D721Med (cell line): Measurements from ENCODE around the gene RIN1.

Experiments
- DNase-seq: peaks from one replicate; pipeline ENCODE4 v3.0.0; 2011; ENCODE audit warnings: low spot score; ENCODE audit not compliant: insufficient read length
- FAIRE-seq: peaks from 2 replicates; lab custom pipeline; 2011; peaks lifted over from hg19 to GRCh38; lab: Jason Lieb, UNC
- TF ChIP-seq, protein P1 (sequence below): IDR thresholded peaks from 2 replicates; pipeline ENCODE4 v1.5.1; 2012; ENCODE audit warnings: mild to moderate bottlenecking, control low read depth; ENCODE audit not compliant: insufficient read depth; ENCODE audit errors: missing control alignments

RIN1 gene

GRCh38 chr11:66293352-66293751 is 42.9 kb downstream of the RIN1 start:
- TF ChIP-seq, protein P1, sequence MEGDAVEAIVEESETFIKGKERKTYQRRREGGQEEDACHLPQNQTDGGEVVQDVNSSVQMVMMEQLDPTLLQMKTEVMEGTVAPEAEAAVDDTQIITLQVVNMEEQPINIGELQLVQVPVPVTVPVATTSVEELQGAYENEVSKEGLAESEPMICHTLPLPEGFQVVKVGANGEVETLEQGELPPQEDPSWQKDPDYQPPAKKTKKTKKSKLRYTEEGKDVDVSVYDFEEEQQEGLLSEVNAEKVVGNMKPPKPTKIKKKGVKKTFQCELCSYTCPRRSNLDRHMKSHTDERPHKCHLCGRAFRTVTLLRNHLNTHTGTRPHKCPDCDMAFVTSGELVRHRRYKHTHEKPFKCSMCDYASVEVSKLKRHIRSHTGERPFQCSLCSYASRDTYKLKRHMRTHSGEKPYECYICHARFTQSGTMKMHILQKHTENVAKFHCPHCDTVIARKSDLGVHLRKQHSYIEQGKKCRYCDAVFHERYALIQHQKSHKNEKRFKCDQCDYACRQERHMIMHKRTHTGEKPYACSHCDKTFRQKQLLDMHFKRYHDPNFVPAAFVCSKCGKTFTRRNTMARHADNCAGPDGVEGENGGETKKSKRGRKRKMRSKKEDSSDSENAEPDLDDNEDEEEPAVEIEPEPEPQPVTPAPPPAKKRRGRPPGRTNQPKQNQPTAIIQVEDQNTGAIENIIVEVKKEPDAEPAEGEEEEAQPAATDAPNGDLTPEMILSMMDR = no peak
- DNase-seq (no peak), FAIRE-seq (no peak)

DNA sequence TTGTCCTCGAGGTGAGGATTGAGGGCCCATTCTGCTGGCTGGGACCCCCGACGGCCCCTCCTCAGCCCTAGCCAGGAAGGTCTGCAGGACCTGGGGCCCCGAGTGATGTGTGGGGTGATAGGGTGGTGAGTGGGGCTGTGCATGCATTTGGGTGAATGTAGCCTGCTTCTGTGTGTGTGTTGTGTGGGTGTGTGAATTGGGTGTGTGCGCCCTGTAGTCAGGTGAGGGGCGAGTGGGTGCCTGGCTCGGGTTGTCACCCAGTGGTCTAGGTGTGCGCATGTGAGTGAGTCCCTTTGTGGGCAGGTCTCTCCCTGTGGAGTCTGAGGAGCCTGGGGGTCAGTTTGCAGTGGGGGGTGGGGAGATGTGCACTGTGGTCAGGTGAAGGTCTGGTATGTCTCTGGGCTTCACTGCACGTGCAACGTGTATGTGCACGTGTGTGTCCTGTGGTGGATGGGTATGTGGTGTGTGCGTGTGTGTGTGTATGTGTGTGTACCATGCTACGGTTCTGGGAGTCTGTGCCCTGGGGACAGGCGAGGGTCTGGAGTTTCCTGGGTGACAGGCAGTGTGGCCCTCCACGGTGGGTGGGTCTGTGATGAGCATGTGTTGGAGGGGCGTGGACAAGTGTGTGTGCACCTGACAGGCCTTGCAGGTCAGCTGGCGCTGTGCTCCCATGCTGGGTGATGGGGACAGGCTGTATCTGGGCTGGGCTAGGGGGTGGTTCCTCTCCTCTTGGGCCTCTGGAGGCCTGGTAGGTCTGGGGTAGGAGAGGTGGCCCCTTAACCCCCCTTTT is 43.5 kb downstream of the RIN1 start:
- FAIRE-seq (no peak), DNase-seq (no peak)
- TF ChIP-seq, protein P1 = no peak

- DNase-seq = peak; percentile 65
- FAIRE-seq = no peak
- TF ChIP-seq, protein P1 = no peak
These were observed 44.3 kb downstream of the RIN1 start, which contains the start of gene TMEM151A for GRCh38 chr11:66291706-66292542. Gene TMEM151A (plus strand): TSS chr11:66291894. CDS start chr11:66292014, 120 bp downstream.

DNA sequence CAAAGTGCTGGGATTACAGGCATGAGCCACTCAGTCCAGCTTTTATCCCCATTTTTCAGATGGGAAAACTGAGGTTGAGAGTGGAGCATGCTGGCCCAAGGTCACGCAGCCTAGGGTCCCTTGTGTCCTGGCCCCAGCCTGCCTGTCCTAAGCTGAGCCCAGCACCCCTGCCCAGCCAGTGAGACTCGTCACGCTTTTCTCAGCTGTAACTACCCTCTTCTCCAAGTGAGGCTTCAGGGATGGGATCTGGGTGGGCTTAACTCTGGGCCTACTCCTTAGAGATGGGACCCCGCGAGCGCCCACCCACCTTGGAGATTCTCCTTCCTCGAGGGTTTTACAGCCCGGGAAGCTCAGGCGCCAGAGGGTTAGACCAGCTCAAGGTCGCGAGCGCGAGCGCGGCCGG is 44.9 kb downstream of the RIN1 start:
- FAIRE-seq (no peak), DNase-seq (no peak)
- TF ChIP-seq, protein P1 = no peak

- TF ChIP-seq, protein P1 = no peak
- FAIRE-seq (no peak), DNase-seq (no peak)
These were observed 46.0 kb downstream of the RIN1 start for GRCh38 chr11:66290330-66290621.

DNA sequence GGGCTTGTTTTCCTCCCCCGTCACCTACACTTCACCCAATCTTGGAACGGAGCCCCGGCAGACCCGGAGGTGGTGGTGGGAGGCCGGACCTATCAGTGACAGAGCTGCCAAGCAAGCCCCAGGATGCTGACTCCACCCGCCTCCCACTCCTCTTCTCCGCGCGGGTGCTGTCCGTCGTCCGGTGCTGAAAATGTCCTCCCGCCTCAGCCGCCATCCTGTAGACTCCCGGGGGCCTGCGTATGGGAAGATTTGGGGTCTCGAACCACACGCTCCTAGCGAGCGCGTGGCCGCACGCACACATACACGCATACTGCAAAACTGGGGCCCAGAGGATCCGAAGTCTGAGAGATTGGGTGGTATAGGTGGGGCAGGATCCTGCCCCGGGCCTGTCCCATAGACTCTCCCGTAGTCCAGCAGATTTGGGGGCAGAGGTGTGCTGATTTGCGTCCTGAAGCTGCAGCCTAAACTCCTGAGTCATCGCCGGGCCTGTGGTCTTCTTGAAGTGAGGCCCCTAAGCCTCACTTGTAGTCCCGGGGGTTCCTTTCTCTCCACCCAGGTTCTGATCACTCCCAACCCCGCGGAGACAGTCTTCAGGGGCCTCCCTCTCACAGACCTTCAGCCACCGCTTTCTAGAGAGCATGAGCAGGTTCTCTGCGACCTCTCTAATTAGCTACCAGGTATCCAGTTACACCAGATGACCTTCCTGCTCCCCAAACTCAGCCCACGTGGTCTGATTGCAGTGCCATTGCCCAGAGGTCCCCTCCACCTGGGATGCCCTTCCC is 46.5 kb downstream of the RIN1 start:
- DNase-seq (no peak), FAIRE-seq (no peak)
- TF ChIP-seq, protein P1 = no peak
